SK-N-SH (cell line): ENCODE data around the gene NR3C1. TPM values are rescaled to one million over a fixed set of nuclear protein-coding genes. Genes with fewer than 3 reads are reported as not detected.

ENCODE experiments used
- CTCF ChIA-PET: fragments of 300-600, 350-600 bp; formaldehyde crosslinking; extraction: SDS; loops from one replicate; lab custom pipeline; 2021; lab: Yijun Ruan, JAX
- POLR2A ChIA-PET: fragments of 350-600 bp; sonication (Branson Sonifier 250); formaldehyde crosslinking; extraction: SDS; loops from one replicate; lab custom pipeline; 2020; ENCODE audit warnings: antibody characterized with exemption, inconsistent platforms; lab: Yijun Ruan, JAX
- DNase-seq: peaks from one replicate; pipeline ENCODE4 v3.0.0; 2012
- H2AFZ ChIP-seq: fragments of 200-600 bp; sonication (generic); 2 replicates; pipeline ENCODE4 v1.8.1; 2016; ENCODE audit warnings: antibody characterized with exemption, mild to moderate bottlenecking, low read depth
- H3F3A ChIP-seq: fragments of 200-600 bp; sonication (generic); replicated peaks from 2 replicates; pipeline ENCODE3; 2016; ENCODE audit warnings: antibody characterized with exemption, mild to moderate bottlenecking; ENCODE audit not compliant: insufficient read depth
- H3K27ac ChIP-seq, 2 experiments: fragments of 200-500 bp in 1 of 2; fragments of 200-600 bp in 1 of 2; sonication (Bioruptor generic) in 1 of 2; sonication (generic), shearing (Covaris generic) in 1 of 2; 2 replicates each; pipeline versions ENCODE4 v1.5.1 to v1.6.1; 2014 to 2016; ENCODE audit warnings: low read depth in 2 of 2, inconsistent platforms in 1 of 2, low read length in 1 of 2, mild to moderate bottlenecking in 1 of 2, mixed read lengths in 1 of 2
- H3K27me3 ChIP-seq: fragments of 200-600 bp; sonication (generic), shearing (Covaris generic); 2 replicates; pipeline ENCODE4 v1.6.1; 2016; ENCODE audit warnings: mixed run types; ENCODE audit not compliant: insufficient read depth
- H3K36me3 ChIP-seq, 2 experiments: fragments of 200-500 bp in 1 of 2; fragments of 200-600 bp in 1 of 2; sonication (Bioruptor generic) in 1 of 2; sonication (generic) in 1 of 2; replicated peaks in 1 of 2; 2 replicates each; pipeline versions ENCODE3 to v1.5.1; 2014 to 2016; ENCODE audit warnings: low read length in 1 of 2, mild to moderate bottlenecking in 1 of 2; ENCODE audit not compliant: insufficient read depth in 2 of 2, control insufficient read depth in 1 of 2
- H3K4me1 ChIP-seq, 2 experiments: fragments of 200-500 bp in 1 of 2; fragments of 200-600 bp in 1 of 2; sonication (Bioruptor generic) in 1 of 2; sonication (generic), shearing (Covaris generic) in 1 of 2; 2 replicates each; pipeline versions ENCODE4 v1.5.1 to v1.6.1; 2014 to 2016; ENCODE audit warnings: low read depth in 1 of 2, low read length in 1 of 2, mixed run types in 1 of 2; ENCODE audit not compliant: insufficient read depth in 2 of 2, control insufficient read depth in 1 of 2
- H3K4me2 ChIP-seq: fragments of 200-600 bp; sonication (generic), shearing (Covaris generic); 2 replicates; pipeline ENCODE4 v1.6.1; 2017; ENCODE audit warnings: mixed run types
- H3K4me3 ChIP-seq, 2 experiments: fragments of 200-500 bp in 1 of 2; fragments of 200-600 bp in 1 of 2; sonication (Bioruptor generic) in 1 of 2; sonication (generic), shearing (Covaris generic) in 1 of 2; 2 replicates each; pipeline versions ENCODE4 v1.5.1 to v1.8.1; 2014 to 2016; ENCODE audit warnings: low read depth in 2 of 2, inconsistent platforms in 1 of 2, low read length in 1 of 2, mild to moderate bottlenecking in 1 of 2, mixed read lengths in 1 of 2, moderate library complexity in 1 of 2
- H3K79me2 ChIP-seq: fragments of 200-600 bp; sonication (generic); 2 replicates; pipeline ENCODE4 v1.8.1; 2017; ENCODE audit warnings: mild to moderate bottlenecking; ENCODE audit not compliant: insufficient read depth
- H3K9ac ChIP-seq: fragments of 200-600 bp; sonication (generic); 2 replicates; pipeline ENCODE4 v1.6.1; 2017; ENCODE audit warnings: mixed run types
- H3K9me2 ChIP-seq: fragments of 200-600 bp; sonication (generic); 2 replicates; pipeline ENCODE4 v1.6.1; 2017; ENCODE audit warnings: mixed run types
- H3K9me3 ChIP-seq: fragments of 200-600 bp; sonication (generic); 2 replicates; pipeline ENCODE4 v1.6.1; 2017; ENCODE audit warnings: mixed run types, mild to moderate bottlenecking, moderate library complexity
- H4K20me1 ChIP-seq: fragments of 200-600 bp; sonication (generic); 2 replicates; pipeline ENCODE4 v1.6.1; 2017; ENCODE audit warnings: mild to moderate bottlenecking, mixed run types; ENCODE audit not compliant: insufficient read depth
- CHD2 ChIP-seq: fragments of 150-350 bp; IDR thresholded peaks from 2 replicates; pipeline ENCODE4 v1.6.1; 2018; ENCODE audit warnings: low read length; ENCODE audit not compliant: partially characterized antibody
- EZH2phosphoT487 ChIP-seq: fragments of 200-600 bp; sonication (generic); IDR thresholded peaks from 2 replicates; pipeline ENCODE4 v1.6.1; 2017; ENCODE audit warnings: low read depth, mixed run types, mild to moderate bottlenecking, antibody characterized with exemption, moderate library complexity, borderline replicate concordance
- FOXJ3 ChIP-seq: sonication (generic); formaldehyde crosslinking; IDR thresholded peaks from 2 replicates; pipeline ENCODE4 v1.5.1; 2020; ENCODE audit warnings: mild to moderate bottlenecking, missing genetic modification reagents
- FOXM1 ChIP-seq: IDR thresholded peaks from 2 replicates; pipeline ENCODE4 v1.4.0; 2012; ENCODE audit warnings: low read depth, mild to moderate bottlenecking
- MEF2A ChIP-seq: IDR thresholded peaks from 2 replicates; pipeline ENCODE4 v1.4.0; 2012; ENCODE audit warnings: low read depth, borderline replicate concordance
- MXI1 ChIP-seq: IDR thresholded peaks from 2 replicates; pipeline ENCODE4 v1.6.1; 2012; ENCODE audit warnings: mild to moderate bottlenecking, low read depth, low read length, improper control_type of control experiment
- NFIC ChIP-seq: IDR thresholded peaks from 2 replicates; pipeline ENCODE4 v1.4.0; 2012; ENCODE audit warnings: borderline replicate concordance
- POLR2AphosphoS5 ChIP-seq: IDR thresholded peaks from 2 replicates; pipeline ENCODE4 v1.6.1; 2012; ENCODE audit warnings: low read depth, low read length
- RFX5 ChIP-seq: IDR thresholded peaks from 2 replicates; pipeline ENCODE4 v1.6.1; 2012; ENCODE audit warnings: mild to moderate bottlenecking, improper control_type of control experiment, low read length
- RXRA ChIP-seq: IDR thresholded peaks from 2 replicates; pipeline ENCODE4 v1.4.0; 2012; ENCODE audit warnings: low read depth, mild to moderate bottlenecking, borderline replicate concordance
- SIN3A ChIP-seq: IDR thresholded peaks from 2 replicates; pipeline ENCODE4 v1.6.1; 2012; ENCODE audit warnings: low read depth, mild to moderate bottlenecking, low read length, moderate library complexity, borderline replicate concordance
- TAF1 ChIP-seq: IDR thresholded peaks from 2 replicates; pipeline ENCODE4 v1.6.1; 2012; ENCODE audit warnings: low read depth, mild to moderate bottlenecking, low read length, moderate library complexity, borderline replicate concordance
- TEAD4 ChIP-seq: IDR thresholded peaks from 2 replicates; pipeline ENCODE4 v1.4.0; 2012; ENCODE audit warnings: mild to moderate bottlenecking, borderline replicate concordance; ENCODE audit not compliant: insufficient read depth
- WGBS: methylation state at CpG from one replicate; pipeline ENCODE4 v1.1.6; 2017; ENCODE audit warnings: low lambda C conversion rate; 5-methylcytosine and 5-hydroxymethylcytosine counted together
- polyA plus RNA-seq, 3 experiments: library from polyadenylated mRNA; depleted of rRNA; stranded (reverse); fragments of >200 nt; gene quantifications; 2 replicates each; pipeline ENCODE4 v1.2.3, GENCODE V29; 2012
- TF ChIP-seq, protein P1 (sequence below): IDR thresholded peaks from 2 replicates; pipeline ENCODE4 v1.4.0; 2012; ENCODE audit warnings: low read depth
- TF ChIP-seq, protein P2 (sequence below): IDR thresholded peaks from 2 replicates; pipeline ENCODE4; 2012
- TF ChIP-seq, protein P3 (sequence below): fragments of 200-600 bp; sonication (generic); IDR thresholded peaks from 2 replicates; pipeline ENCODE4 v1.6.1; 2017; ENCODE audit warnings: antibody characterized with exemption, mild to moderate bottlenecking, moderate library complexity
- TF ChIP-seq, protein P4 (sequence below): IDR thresholded peaks from 2 replicates; pipeline ENCODE4 v1.4.0; 2012; ENCODE audit warnings: low read depth, borderline replicate concordance

Gene NR3C1
- polyA plus RNA-seq, 1 of the 3 experiments (the other 2 are of a cell fraction), result 7.1 TPM

DNA sequence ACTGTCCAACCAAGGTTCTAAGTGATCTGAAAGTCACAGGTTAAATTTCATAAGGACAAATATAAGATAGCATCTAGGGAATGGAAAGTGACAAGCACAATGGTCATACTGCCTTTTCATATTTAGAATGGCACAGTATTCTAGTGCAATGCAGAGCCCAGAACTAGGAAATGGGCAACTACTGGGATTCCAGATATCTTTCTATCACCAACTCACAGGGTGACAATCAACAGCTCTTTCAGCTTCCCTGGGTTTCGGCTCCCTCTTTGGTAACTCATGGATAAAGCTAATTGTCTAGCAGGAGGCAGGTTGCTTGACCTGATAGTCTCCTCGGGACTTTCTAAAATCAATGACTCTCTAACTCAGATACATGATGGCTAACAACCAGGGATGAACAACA lies 60.4 kb downstream of the NR3C1 start:
- H3K4me3 ChIP-seq, result no peak overlapping the region
- no peak overlapping the region for H3K9ac ChIP-seq
- no peaks in the 10 kb centered on the region for H3K27me3 ChIP-seq
- no peaks in the 10 kb centered on the region for H3K9me3 ChIP-seq
- H2AFZ ChIP-seq, result no peak overlapping the region
- H3K4me2 ChIP-seq, result no peak overlapping the region
- no peak for DNase-seq
- no peaks in the 10 kb centered on the region for H4K20me1 ChIP-seq
- CTCF ChIA-PET, result no interaction called here
- TF ChIP-seq, protein P1, sequence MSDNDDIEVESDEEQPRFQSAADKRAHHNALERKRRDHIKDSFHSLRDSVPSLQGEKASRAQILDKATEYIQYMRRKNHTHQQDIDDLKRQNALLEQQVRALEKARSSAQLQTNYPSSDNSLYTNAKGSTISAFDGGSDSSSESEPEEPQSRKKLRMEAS, result no peak
- TF ChIP-seq POLR2AphosphoS5 (no peak), EZH2phosphoT487 (no peak), MXI1 (no peak), RXRA (no peak), NFIC (no peak), RFX5 (no peak), CHD2 (no peak), FOXJ3 (CRISPR knock-in tag) (no peak), FOXM1 (no peak), TAF1 (no peak), TEAD4 (no peak), SIN3A (no peak), MEF2A (no peak)
- TF ChIP-seq, protein P2, sequence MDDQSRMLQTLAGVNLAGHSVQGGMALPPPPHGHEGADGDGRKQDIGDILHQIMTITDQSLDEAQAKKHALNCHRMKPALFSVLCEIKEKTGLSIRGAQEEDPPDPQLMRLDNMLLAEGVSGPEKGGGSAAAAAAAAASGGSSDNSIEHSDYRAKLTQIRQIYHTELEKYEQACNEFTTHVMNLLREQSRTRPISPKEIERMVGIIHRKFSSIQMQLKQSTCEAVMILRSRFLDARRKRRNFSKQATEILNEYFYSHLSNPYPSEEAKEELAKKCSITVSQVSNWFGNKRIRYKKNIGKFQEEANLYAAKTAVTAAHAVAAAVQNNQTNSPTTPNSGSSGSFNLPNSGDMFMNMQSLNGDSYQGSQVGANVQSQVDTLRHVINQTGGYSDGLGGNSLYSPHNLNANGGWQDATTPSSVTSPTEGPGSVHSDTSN, result no peak
- TF ChIP-seq, protein P3, sequence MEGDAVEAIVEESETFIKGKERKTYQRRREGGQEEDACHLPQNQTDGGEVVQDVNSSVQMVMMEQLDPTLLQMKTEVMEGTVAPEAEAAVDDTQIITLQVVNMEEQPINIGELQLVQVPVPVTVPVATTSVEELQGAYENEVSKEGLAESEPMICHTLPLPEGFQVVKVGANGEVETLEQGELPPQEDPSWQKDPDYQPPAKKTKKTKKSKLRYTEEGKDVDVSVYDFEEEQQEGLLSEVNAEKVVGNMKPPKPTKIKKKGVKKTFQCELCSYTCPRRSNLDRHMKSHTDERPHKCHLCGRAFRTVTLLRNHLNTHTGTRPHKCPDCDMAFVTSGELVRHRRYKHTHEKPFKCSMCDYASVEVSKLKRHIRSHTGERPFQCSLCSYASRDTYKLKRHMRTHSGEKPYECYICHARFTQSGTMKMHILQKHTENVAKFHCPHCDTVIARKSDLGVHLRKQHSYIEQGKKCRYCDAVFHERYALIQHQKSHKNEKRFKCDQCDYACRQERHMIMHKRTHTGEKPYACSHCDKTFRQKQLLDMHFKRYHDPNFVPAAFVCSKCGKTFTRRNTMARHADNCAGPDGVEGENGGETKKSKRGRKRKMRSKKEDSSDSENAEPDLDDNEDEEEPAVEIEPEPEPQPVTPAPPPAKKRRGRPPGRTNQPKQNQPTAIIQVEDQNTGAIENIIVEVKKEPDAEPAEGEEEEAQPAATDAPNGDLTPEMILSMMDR, result no peak
- TF ChIP-seq, protein P4, sequence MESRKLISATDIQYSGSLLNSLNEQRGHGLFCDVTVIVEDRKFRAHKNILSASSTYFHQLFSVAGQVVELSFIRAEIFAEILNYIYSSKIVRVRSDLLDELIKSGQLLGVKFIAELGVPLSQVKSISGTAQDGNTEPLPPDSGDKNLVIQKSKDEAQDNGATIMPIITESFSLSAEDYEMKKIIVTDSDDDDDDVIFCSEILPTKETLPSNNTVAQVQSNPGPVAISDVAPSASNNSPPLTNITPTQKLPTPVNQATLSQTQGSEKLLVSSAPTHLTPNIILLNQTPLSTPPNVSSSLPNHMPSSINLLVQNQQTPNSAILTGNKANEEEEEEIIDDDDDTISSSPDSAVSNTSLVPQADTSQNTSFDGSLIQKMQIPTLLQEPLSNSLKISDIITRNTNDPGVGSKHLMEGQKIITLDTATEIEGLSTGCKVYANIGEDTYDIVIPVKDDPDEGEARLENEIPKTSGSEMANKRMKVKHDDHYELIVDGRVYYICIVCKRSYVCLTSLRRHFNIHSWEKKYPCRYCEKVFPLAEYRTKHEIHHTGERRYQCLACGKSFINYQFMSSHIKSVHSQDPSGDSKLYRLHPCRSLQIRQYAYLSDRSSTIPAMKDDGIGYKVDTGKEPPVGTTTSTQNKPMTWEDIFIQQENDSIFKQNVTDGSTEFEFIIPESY, result no peak
- H3K79me2 ChIP-seq, result peaks cover 96% of the 10 kb centered on the region
- no peaks in the 10 kb centered on the region for H3K9me2 ChIP-seq
- H3K4me1 ChIP-seq, result peaks cover 0 to 2% of the 10 kb centered on the region in 2 experiments; a peak in 2 of 4 replicates
- H3K27ac ChIP-seq, result no peak overlapping the region
- POLR2A ChIA-PET, result no interaction called here
- WGBS, result 90% methylated on average over 2 of the region's 2 CpGs
- peaks cover 0 to 7% of the 10 kb centered on the region in 2 experiments for H3K36me3 ChIP-seq
- peaks cover 12% of the 10 kb centered on the region for H3F3A ChIP-seq
